ENCODE measurements around the gene PRDM2. TPM values are rescaled to one million over a fixed set of nuclear protein-coding genes. Genes with fewer than 3 reads are reported as not detected.
"Not testable (repeated sequence)": the region's sequence is repeated elsewhere in the genome, so short reads cannot be mapped to it uniquely, and the experiment has no call there.

Gene PRDM2
- total RNA-seq, 2 experiments from 2014 or later, result 136 to 140 TPM

DNA sequence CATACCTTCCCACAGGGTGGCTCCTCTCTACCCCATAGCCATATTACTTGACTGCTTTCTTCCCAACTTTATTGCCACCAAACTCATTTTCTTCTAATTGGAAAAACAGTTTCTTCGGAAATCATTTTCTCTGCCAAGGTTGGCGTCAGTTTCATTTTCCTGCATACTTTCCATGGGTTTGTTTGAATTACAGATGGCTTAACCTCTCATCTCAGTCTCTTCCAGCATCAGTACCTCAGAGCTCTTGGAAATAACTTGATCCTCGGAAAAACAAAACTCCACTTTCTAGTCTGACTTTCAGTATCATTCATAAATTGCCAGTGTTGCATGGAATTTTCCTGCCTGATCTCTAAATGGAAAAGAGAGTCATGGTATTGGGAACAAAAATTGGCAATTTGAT lies 20.3 kb upstream of the PRDM2 start:
- Histone ChIP-seq H3K27me3 (ENCODE audit: control insufficient read depth in 1 of 2, insufficient read depth in 2 of 2, low read length in 2 of 2) (no peaks in the 10 kb centered on the region), H3K36me3 (ENCODE audit: insufficient read depth, low read length) (no peaks in the 10 kb centered on the region), H3K27ac (ENCODE audit: low read depth in 1 of 2, low read length in 2 of 2) (no peak overlapping the region), H3K4me1 (ENCODE audit: insufficient read depth, low read length) (no peaks in the 10 kb centered on the region), H3K4me3 (ENCODE audit: low read length) (no peak overlapping the region), H3K9me3 (ENCODE audit: control insufficient read depth in 1 of 2, insufficient read depth in 1 of 2, low read length in 2 of 2) (no peaks in the 10 kb centered on the region)
- TF ChIP-seq, protein P1, sequence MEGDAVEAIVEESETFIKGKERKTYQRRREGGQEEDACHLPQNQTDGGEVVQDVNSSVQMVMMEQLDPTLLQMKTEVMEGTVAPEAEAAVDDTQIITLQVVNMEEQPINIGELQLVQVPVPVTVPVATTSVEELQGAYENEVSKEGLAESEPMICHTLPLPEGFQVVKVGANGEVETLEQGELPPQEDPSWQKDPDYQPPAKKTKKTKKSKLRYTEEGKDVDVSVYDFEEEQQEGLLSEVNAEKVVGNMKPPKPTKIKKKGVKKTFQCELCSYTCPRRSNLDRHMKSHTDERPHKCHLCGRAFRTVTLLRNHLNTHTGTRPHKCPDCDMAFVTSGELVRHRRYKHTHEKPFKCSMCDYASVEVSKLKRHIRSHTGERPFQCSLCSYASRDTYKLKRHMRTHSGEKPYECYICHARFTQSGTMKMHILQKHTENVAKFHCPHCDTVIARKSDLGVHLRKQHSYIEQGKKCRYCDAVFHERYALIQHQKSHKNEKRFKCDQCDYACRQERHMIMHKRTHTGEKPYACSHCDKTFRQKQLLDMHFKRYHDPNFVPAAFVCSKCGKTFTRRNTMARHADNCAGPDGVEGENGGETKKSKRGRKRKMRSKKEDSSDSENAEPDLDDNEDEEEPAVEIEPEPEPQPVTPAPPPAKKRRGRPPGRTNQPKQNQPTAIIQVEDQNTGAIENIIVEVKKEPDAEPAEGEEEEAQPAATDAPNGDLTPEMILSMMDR (IDR thresholded peaks at IDR 0.05), result no peak
- CTCF ChIA-PET, result interaction anchor here (1.2 kb wide), 1 partner anchor 46 kb away, joined by 4 read pairs; no protein-coding TSS in a partner anchor
- no peak overlapping the region for H3K4me3 Mint-ChIP-seq
- H3K27ac Mint-ChIP-seq, result no peak overlapping the region
- ATAC-seq (ENCODE audit: poor library complexity), result no peak
- H3K36me3 Mint-ChIP-seq (ENCODE audit: low read depth), result no peaks in the 10 kb centered on the region
- no peak for DNase-seq
- POLR2A ChIA-PET, result no interaction called here
- H3K4me1 Mint-ChIP-seq (ENCODE audit: low read depth), result no peaks in the 10 kb centered on the region
- intact Hi-C loops (cut with DNase I, micrococcal nuclease), result no loop called here
- peaks cover 45% of the 10 kb centered on the region for H3K27me3 Mint-ChIP-seq
- no peaks in the 10 kb centered on the region for H3K9me3 Mint-ChIP-seq

DNA sequence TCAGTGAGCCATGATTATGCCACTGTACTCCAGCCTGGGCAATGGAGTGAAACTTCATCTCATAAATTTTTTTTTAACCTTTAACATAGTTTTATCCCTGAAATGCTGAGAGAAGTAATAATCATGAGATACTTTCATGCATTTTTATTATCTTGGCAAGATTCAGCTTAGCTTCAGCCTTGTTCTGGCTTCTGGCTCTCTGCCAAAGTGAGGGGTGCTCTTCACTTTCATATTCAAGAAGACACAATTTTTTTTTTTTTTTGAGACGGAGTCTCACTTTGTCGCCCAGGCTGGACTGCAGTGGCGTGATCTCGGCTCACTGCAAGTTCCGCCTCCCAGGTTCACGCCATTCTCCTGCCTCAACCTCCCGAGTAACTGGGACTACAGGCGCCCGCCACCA lies 19.4 kb upstream of the PRDM2 start:
- H3K4me1 ChIP-seq (ENCODE audit: insufficient read depth, low read length); H3K4me3 Mint-ChIP-seq; H3K27ac ChIP-seq (ENCODE audit: low read depth in 1 of 2, low read length in 2 of 2); DNase-seq; H3K9me3 Mint-ChIP-seq; intact Hi-C loops (cut with DNase I, micrococcal nuclease); POLR2A ChIA-PET; H3K4me3 ChIP-seq (ENCODE audit: low read length); H3K36me3 Mint-ChIP-seq (ENCODE audit: low read depth); ATAC-seq (ENCODE audit: poor library complexity); H3K36me3 ChIP-seq (ENCODE audit: insufficient read depth, low read length); H3K27me3 ChIP-seq (ENCODE audit: control insufficient read depth in 1 of 2, insufficient read depth in 2 of 2, low read length in 2 of 2); CTCF ChIA-PET; H3K27ac Mint-ChIP-seq; H3K9me3 ChIP-seq (ENCODE audit: control insufficient read depth in 1 of 2, insufficient read depth in 1 of 2, low read length in 2 of 2); H3K4me1 Mint-ChIP-seq (ENCODE audit: low read depth): not testable (repeated sequence)
- peaks cover 48% of the 10 kb centered on the region for H3K27me3 Mint-ChIP-seq

DNA sequence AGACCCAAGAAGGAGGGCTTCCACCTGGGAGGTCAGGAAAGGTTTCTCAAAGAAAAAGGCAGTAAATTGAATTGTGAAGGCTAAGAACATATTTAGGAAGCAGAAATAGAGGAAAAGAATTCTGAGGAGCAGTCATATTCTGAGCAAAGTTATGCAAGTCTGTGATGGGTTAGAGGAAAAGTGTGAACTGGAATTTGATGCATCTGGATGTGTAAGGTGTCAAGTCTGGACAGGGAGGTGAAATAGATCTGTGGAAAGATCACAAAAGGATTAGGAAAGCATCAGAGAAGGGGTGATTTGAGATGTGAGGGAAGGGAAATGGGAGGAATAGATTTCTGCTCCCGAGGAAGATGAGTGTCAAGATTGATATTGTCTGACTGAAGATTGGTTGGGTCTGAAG lies 18.1 kb upstream of the PRDM2 start:
- Mint-ChIP-seq H3K4me3 (no peak overlapping the region), H3K4me1 (ENCODE audit: low read depth) (no peaks in the 10 kb centered on the region), H3K27ac (no peak overlapping the region), H3K36me3 (ENCODE audit: low read depth) (no peaks in the 10 kb centered on the region), H3K9me3 (no peaks in the 10 kb centered on the region), H3K27me3 (peaks cover 45% of the 10 kb centered on the region)
- CTCF ChIA-PET, result no interaction called here
- TF ChIP-seq, protein P1 (IDR thresholded peaks at IDR 0.05), result no peak
- intact Hi-C loops (cut with DNase I, micrococcal nuclease), result no loop called here
- Histone ChIP-seq H3K4me3 (ENCODE audit: low read length) (no peak overlapping the region), H3K4me1 (ENCODE audit: insufficient read depth, low read length) (no peaks in the 10 kb centered on the region), H3K27ac (ENCODE audit: low read depth in 1 of 2, low read length in 2 of 2) (no peak overlapping the region), H3K36me3 (ENCODE audit: insufficient read depth, low read length) (no peaks in the 10 kb centered on the region), H3K27me3 (ENCODE audit: control insufficient read depth in 1 of 2, insufficient read depth in 2 of 2, low read length in 2 of 2) (no peaks in the 10 kb centered on the region), H3K9me3 (ENCODE audit: control insufficient read depth in 1 of 2, insufficient read depth in 1 of 2, low read length in 2 of 2) (no peaks in the 10 kb centered on the region)
- no peak for ATAC-seq (ENCODE audit: poor library complexity)
- POLR2A ChIA-PET, result no interaction called here
- no peak for DNase-seq

DNA sequence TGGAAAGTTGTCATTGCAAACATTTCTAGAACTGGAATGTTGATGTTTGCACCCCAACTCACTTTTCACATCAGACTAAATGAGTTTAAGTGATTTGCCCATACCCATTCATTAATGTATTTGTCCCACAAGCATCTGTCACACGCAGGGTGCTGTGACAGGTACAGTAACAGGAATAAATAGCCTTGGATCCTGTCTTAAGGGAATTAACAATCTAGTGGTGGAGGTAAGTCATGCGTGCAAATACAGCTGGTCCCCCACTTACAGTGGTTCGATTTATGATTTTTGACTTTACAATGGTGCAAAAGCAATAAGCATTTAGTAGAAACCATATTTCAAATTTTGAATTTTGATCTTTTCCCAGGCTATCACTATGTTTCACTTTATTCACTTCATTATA lies 17.5 kb upstream of the PRDM2 start:
- TF ChIP-seq, protein P1 (IDR thresholded peaks at IDR 0.05), result no peak
- H3K9me3 ChIP-seq (ENCODE audit: control insufficient read depth in 1 of 2, insufficient read depth in 1 of 2, low read length in 2 of 2), result no peaks in the 10 kb centered on the region
- Mint-ChIP-seq H3K27me3 (peaks cover 42% of the 10 kb centered on the region), H3K36me3 (ENCODE audit: low read depth) (no peaks in the 10 kb centered on the region), H3K27ac (no peak overlapping the region), H3K4me3 (no peak overlapping the region), H3K9me3 (no peaks in the 10 kb centered on the region), H3K4me1 (ENCODE audit: low read depth) (no peaks in the 10 kb centered on the region)
- no peaks in the 10 kb centered on the region for H3K36me3 ChIP-seq (ENCODE audit: insufficient read depth, low read length)
- no peak overlapping the region for H3K27ac ChIP-seq (ENCODE audit: low read depth in 1 of 2, low read length in 2 of 2)
- ATAC-seq (ENCODE audit: poor library complexity) (no peak), DNase-seq (no peak)
- no peak overlapping the region for H3K4me3 ChIP-seq (ENCODE audit: low read length)
- ChIA-PET CTCF (no interaction called here), POLR2A (no interaction called here)
- no peaks in the 10 kb centered on the region for H3K27me3 ChIP-seq (ENCODE audit: control insufficient read depth in 1 of 2, insufficient read depth in 2 of 2, low read length in 2 of 2)
- H3K4me1 ChIP-seq (ENCODE audit: insufficient read depth, low read length), result no peaks in the 10 kb centered on the region
- intact Hi-C loops (cut with DNase I, micrococcal nuclease), result no loop called here
